Mesenchymal stem cell (in vitro differentiated cells and primary cell): ENCODE measurements around the gene PAPPA.

Source experiments
- DNase-seq: peaks from one replicate; pipeline ENCODE4 v3.0.0-alpha.2; 2013
- H2AFZ ChIP-seq: one replicate; pipeline ENCODE4 v1.6.1; 2013; ENCODE audit warnings: low read depth, mild to moderate bottlenecking, control low read depth, inconsistent platforms, low read length, moderate library complexity
- H2AK5ac ChIP-seq: 2 replicates; pipeline ENCODE4 v1.6.1; 2013; ENCODE audit warnings: low read length, moderate library complexity, mild to moderate bottlenecking, inconsistent platforms; ENCODE audit not compliant: severe bottlenecking
- H2BK120ac ChIP-seq: one replicate; pipeline ENCODE4 v1.6.1; 2013; ENCODE audit warnings: low read depth, mild to moderate bottlenecking, inconsistent platforms, low read length, moderate library complexity
- H2BK12ac ChIP-seq, 2 experiments: one replicate each; pipeline ENCODE4 v1.6.1; 2013; ENCODE audit warnings: inconsistent platforms in 2 of 2, low read length in 2 of 2, mild to moderate bottlenecking in 2 of 2, moderate library complexity in 2 of 2, control low read depth in 1 of 2
- H2BK15ac ChIP-seq: one replicate; pipeline ENCODE4 v1.6.1; 2013; ENCODE audit warnings: mild to moderate bottlenecking, low read depth, inconsistent platforms; ENCODE audit not compliant: poor library complexity, severe bottlenecking
- H2BK5ac ChIP-seq: 2 replicates; pipeline ENCODE4 v1.6.1; 2013; ENCODE audit warnings: low read depth, mild to moderate bottlenecking, low read length, control low read depth, inconsistent platforms; ENCODE audit not compliant: poor library complexity, severe bottlenecking
- H3K14ac ChIP-seq, 2 experiments: one replicate each; pipeline ENCODE4 v1.6.1; 2013; ENCODE audit warnings: inconsistent platforms in 2 of 2, low read length in 2 of 2, control low read depth in 1 of 2, mild to moderate bottlenecking in 1 of 2, moderate library complexity in 1 of 2
- H3K18ac ChIP-seq, 2 experiments: one replicate each; pipeline ENCODE4 v1.6.1; 2013; ENCODE audit warnings: inconsistent platforms in 2 of 2, low read length in 2 of 2, control low read depth in 1 of 2, low read depth in 1 of 2, mild to moderate bottlenecking in 1 of 2
- H3K23ac ChIP-seq, 2 experiments: one replicate each; pipeline ENCODE4 v1.6.1; 2013; ENCODE audit warnings: inconsistent platforms in 2 of 2, low read length in 2 of 2, mild to moderate bottlenecking in 2 of 2, moderate library complexity in 2 of 2, control low read depth in 1 of 2
- H3K27ac ChIP-seq: 2 replicates; pipeline ENCODE4 v1.5.1; 2013; ENCODE audit warnings: mild to moderate bottlenecking, moderate library complexity, low read length, control low read depth, inconsistent platforms; ENCODE audit not compliant: poor library complexity, severe bottlenecking
- H3K27me3 ChIP-seq, 2 experiments: 2 replicates each; pipeline versions ENCODE4 v1.6.1 to v1.7.0; 2013; ENCODE audit warnings: low read length in 2 of 2, mild to moderate bottlenecking in 2 of 2, moderate library complexity in 2 of 2, control low read depth in 1 of 2, inconsistent platforms in 1 of 2; ENCODE audit not compliant: control insufficient read depth in 1 of 2, insufficient read depth in 1 of 2
- H3K36me3 ChIP-seq, 2 experiments: 2 replicates each; pipeline versions ENCODE4 v1.6.1 to v1.7.0; 2013; ENCODE audit warnings: low read length in 2 of 2, control low read depth in 1 of 2, inconsistent platforms in 1 of 2, low read depth in 1 of 2, mild to moderate bottlenecking in 1 of 2; ENCODE audit not compliant: insufficient read depth in 2 of 2, control insufficient read depth in 1 of 2
- H3K4ac ChIP-seq, 2 experiments: one replicate each; pipeline ENCODE4 v1.6.1; 2013; ENCODE audit warnings: inconsistent platforms in 2 of 2, low read length in 2 of 2, mild to moderate bottlenecking in 2 of 2, moderate library complexity in 2 of 2, control low read depth in 1 of 2, low read depth in 1 of 2
- H3K4me1 ChIP-seq: 2 replicates; pipeline ENCODE4 v1.6.1; 2013; ENCODE audit warnings: low read depth, low read length, control low read depth; ENCODE audit not compliant: control insufficient read depth, insufficient read depth
- H3K4me2 ChIP-seq: 2 replicates; pipeline ENCODE4 v1.6.1; 2013; ENCODE audit warnings: low read length, mild to moderate bottlenecking, inconsistent platforms; ENCODE audit not compliant: poor library complexity, severe bottlenecking
- H3K4me3 ChIP-seq, 2 experiments: 2 replicates each; pipeline versions ENCODE4 v1.5.1 to v1.7.0; 2013; ENCODE audit warnings: low read length in 2 of 2, mild to moderate bottlenecking in 2 of 2, control low read depth in 1 of 2, low read depth in 1 of 2; ENCODE audit not compliant: insufficient read depth in 1 of 2
- H3K79me1 ChIP-seq: replicated peaks from 2 replicates; pipeline ENCODE4 v1.6.1; 2013; ENCODE audit warnings: mild to moderate bottlenecking, control low read depth, low read length, inconsistent platforms; ENCODE audit not compliant: poor library complexity, severe bottlenecking
- H3K9ac ChIP-seq: 2 replicates; pipeline ENCODE4 v1.7.0; 2013; ENCODE audit warnings: mild to moderate bottlenecking, low read length, moderate library complexity
- H3K9me3 ChIP-seq: 2 replicates; pipeline ENCODE4 v1.7.0; 2013; ENCODE audit warnings: mild to moderate bottlenecking, low read length; ENCODE audit not compliant: control insufficient read depth
- H4K8ac ChIP-seq: one replicate; pipeline ENCODE4 v1.6.1; 2013; ENCODE audit warnings: inconsistent platforms, mild to moderate bottlenecking, low read length, moderate library complexity
- H4K91ac ChIP-seq: one replicate; pipeline ENCODE4 v1.6.1; 2013; ENCODE audit warnings: mild to moderate bottlenecking, low read length, inconsistent platforms
- WGBS: methylation state at CpG from one replicate; pipeline ENCODE4 v1.1.7; 2013; ENCODE audit warnings: mixed read lengths; 5-methylcytosine and 5-hydroxymethylcytosine counted together

Gene PAPPA

GRCh38 chr9:116345393-116345792, 191.8 kb downstream of the PAPPA start:
- no peak overlapping the region for H2AFZ ChIP-seq
- no peak overlapping the region for H2BK120ac ChIP-seq
- no peak overlapping the region for H3K27ac ChIP-seq
- H2BK5ac ChIP-seq: no peak overlapping the region
- H3K4ac ChIP-seq: no peak overlapping the region
- H3K23ac ChIP-seq: no peak overlapping the region
- H4K91ac ChIP-seq: no peak overlapping the region
- whole genome bisulfite sequencing: 97% methylated on average over 2 of the region's 2 CpGs
- H3K14ac ChIP-seq: no peak overlapping the region
- H4K8ac ChIP-seq: no peak overlapping the region
- H3K36me3 ChIP-seq: peaks cover 14 to 92% of the 10 kb centered on the region in 2 experiments
- H2BK12ac ChIP-seq: no peak overlapping the region
- H3K18ac ChIP-seq: no peak overlapping the region
- H3K4me3 ChIP-seq: no peak overlapping the region
- no peak overlapping the region for H3K4me2 ChIP-seq
- DNase-seq: no peak
- H3K9me3 ChIP-seq: no peaks in the 10 kb centered on the region
- peaks cover 2% of the 10 kb centered on the region for H3K79me1 ChIP-seq
- no peaks in the 10 kb centered on the region for H3K4me1 ChIP-seq
- no peak overlapping the region for H2AK5ac ChIP-seq
- H2BK15ac ChIP-seq: no peak overlapping the region
- H3K9ac ChIP-seq: no peak overlapping the region
- no peaks in the 10 kb centered on the region for H3K27me3 ChIP-seq

DNA sequence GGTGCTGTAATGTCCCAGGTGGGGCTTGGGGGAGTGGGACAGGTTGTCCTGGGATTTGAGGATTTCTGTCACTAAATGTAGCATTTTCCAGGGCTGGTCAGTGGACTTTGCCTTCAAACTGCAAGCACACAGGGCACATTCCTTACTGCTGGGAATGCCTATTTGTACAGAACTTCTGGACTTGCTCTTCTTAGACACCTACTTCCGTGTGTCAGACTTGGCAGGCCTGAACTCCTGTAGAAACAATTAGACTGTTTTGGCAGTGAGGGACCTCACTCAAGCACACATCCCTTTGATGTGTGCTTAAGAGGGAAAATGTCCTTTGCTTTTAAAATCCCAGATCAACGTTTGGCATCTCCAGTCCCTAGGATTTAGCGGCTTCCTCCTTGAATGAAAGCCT, 192.2 kb downstream of the PAPPA start:
- Histone ChIP-seq H3K14ac (no peak overlapping the region), H3K9me3 (no peaks in the 10 kb centered on the region), H3K4me1 (no peaks in the 10 kb centered on the region), H3K18ac (no peak overlapping the region), H3K36me3 (peaks cover 14 to 92% of the 10 kb centered on the region in 2 experiments), H3K27me3 (no peaks in the 10 kb centered on the region), H3K4me3 (no peak overlapping the region), H3K4ac (no peak overlapping the region), H2BK5ac (no peak overlapping the region), H3K9ac (no peak overlapping the region), H2AFZ (no peak overlapping the region), H4K91ac (no peak overlapping the region), H2BK15ac (no peak overlapping the region), H2AK5ac (no peak overlapping the region), H2BK120ac (no peak overlapping the region), H3K79me1 (peaks cover 2% of the 10 kb centered on the region), H4K8ac (no peak overlapping the region), H3K27ac (no peak overlapping the region), H2BK12ac (no peak overlapping the region), H3K4me2 (no peak overlapping the region), H3K23ac (peak overlapping the region in 1 of 2 experiments; percentile 9)
- WGBS: 74% methylated on average over 3 of the region's 3 CpGs
- DNase-seq: no peak

GRCh38 chr9:116349684-116350083, 196.1 kb downstream of the PAPPA start:
- H3K4ac ChIP-seq: no peak overlapping the region
- H3K23ac ChIP-seq: no peak overlapping the region
- H3K14ac ChIP-seq: no peak overlapping the region
- no peaks in the 10 kb centered on the region for H3K4me1 ChIP-seq
- no peak overlapping the region for H2BK15ac ChIP-seq
- no peaks in the 10 kb centered on the region for H3K27me3 ChIP-seq
- H4K91ac ChIP-seq: no peak overlapping the region
- 93% methylated on average over 6 of the region's 6 CpGs for WGBS
- no peak overlapping the region for H3K18ac ChIP-seq
- no peak overlapping the region for H3K4me2 ChIP-seq
- no peak overlapping the region for H3K27ac ChIP-seq
- no peak overlapping the region for H2BK12ac ChIP-seq
- H2AFZ ChIP-seq: no peak overlapping the region
- H3K9ac ChIP-seq: no peak overlapping the region
- H3K9me3 ChIP-seq: no peaks in the 10 kb centered on the region
- no peaks in the 10 kb centered on the region for H3K79me1 ChIP-seq
- H2BK120ac ChIP-seq: no peak overlapping the region
- DNase-seq: no peak
- no peak overlapping the region for H2BK5ac ChIP-seq
- no peak overlapping the region for H4K8ac ChIP-seq
- no peak overlapping the region for H2AK5ac ChIP-seq
- peaks cover 28 to 100% of the 10 kb centered on the region in 2 experiments for H3K36me3 ChIP-seq
- no peak overlapping the region for H3K4me3 ChIP-seq

- H3K23ac ChIP-seq: no peak overlapping the region
- DNase-seq: no peak
- H3K18ac ChIP-seq: no peak overlapping the region
- H3K9me3 ChIP-seq: no peaks in the 10 kb centered on the region
- WGBS: 94% methylated on average over 1 of the region's 2 CpGs
- H4K91ac ChIP-seq: no peak overlapping the region
- no peak overlapping the region for H2AK5ac ChIP-seq
- H3K4me3 ChIP-seq: no peak overlapping the region
- H3K36me3 ChIP-seq: peaks cover 32 to 100% of the 10 kb centered on the region in 2 experiments
- no peak overlapping the region for H3K9ac ChIP-seq
- H2BK12ac ChIP-seq: no peak overlapping the region
- no peak overlapping the region for H3K4me2 ChIP-seq
- H3K27me3 ChIP-seq: no peaks in the 10 kb centered on the region
- no peak overlapping the region for H2BK120ac ChIP-seq
- H3K27ac ChIP-seq: no peak overlapping the region
- H3K14ac ChIP-seq: no peak overlapping the region
- no peak overlapping the region for H2BK5ac ChIP-seq
- no peak overlapping the region for H4K8ac ChIP-seq
- no peak overlapping the region for H2BK15ac ChIP-seq
- peaks cover 3% of the 10 kb centered on the region for H3K4me1 ChIP-seq
- H3K79me1 ChIP-seq: no peaks in the 10 kb centered on the region
- H2AFZ ChIP-seq: no peak overlapping the region
- H3K4ac ChIP-seq: peak overlapping the region in 1 of 2 experiments; percentile 36
These were observed 196.6 kb downstream of the PAPPA start for GRCh38 chr9:116350213-116350612.
